Progenitor cell of endocrine pancreas (in vitro differentiated cells): ENCODE measurements around the gene HAVCR1. TPM values are rescaled to one million over a fixed set of nuclear protein-coding genes. Genes with fewer than 3 reads are reported as not detected.
"Not testable (repeated sequence)": the region's sequence is repeated elsewhere in the genome, so short reads cannot be mapped to it uniquely, and the experiment has no call there.

Source experiments
- DNase-seq: peaks from one replicate; pipeline ENCODE4 v3.0.0; 2021; ENCODE audit warnings: low spot score; ENCODE audit not compliant: unreplicated experiment
- H3K27ac Mint-ChIP-seq: 2 replicates; pipeline ENCODE4 v1.8.0; 2021; ENCODE audit warnings: mild to moderate bottlenecking, moderate library complexity, mixed read lengths
- H3K27me3 Mint-ChIP-seq: 2 replicates; pipeline ENCODE4 v1.8.0; 2021; ENCODE audit warnings: mixed read lengths
- H3K36me3 Mint-ChIP-seq: 2 replicates; pipeline ENCODE4 v1.8.0; 2022; ENCODE audit warnings: mixed read lengths; ENCODE audit not compliant: insufficient read depth
- H3K4me1 Mint-ChIP-seq: 2 replicates; pipeline ENCODE4 v1.8.0; 2021; ENCODE audit warnings: low read depth, mixed read lengths
- H3K4me3 Mint-ChIP-seq: 2 replicates; pipeline ENCODE4 v1.8.0; 2021; ENCODE audit warnings: low read depth, mild to moderate bottlenecking, moderate library complexity, mixed read lengths
- H3K9me3 Mint-ChIP-seq: 2 replicates; pipeline ENCODE4 v1.8.0; 2021; ENCODE audit warnings: low read depth, mixed read lengths
- total RNA-seq: library from RNA; stranded (reverse); gene quantifications from 2 replicates; pipeline ENCODE4 v1.2.1, GENCODE V29; 2021
- TF ChIP-seq, protein P1 (sequence below): fragments of 200-600 bp; sonication (generic); IDR thresholded peaks from one replicate; pipeline ENCODE4 v1.5.0; 2021; ENCODE audit warnings: antibody characterized with exemption, mild to moderate bottlenecking; ENCODE audit not compliant: unreplicated experiment

Gene HAVCR1
- total RNA-seq, 1 donor from 2014 or later: 1.2 TPM

GRCh38 chr5:157063776-157064430, 5.0 kb upstream of the HAVCR1 start:
- H3K4me1 Mint-ChIP-seq: peaks cover 25% of the 10 kb centered on the region
- DNase-seq: no peak
- H3K27me3 Mint-ChIP-seq: no peaks in the 10 kb centered on the region
- H3K36me3 Mint-ChIP-seq: no peaks in the 10 kb centered on the region
- TF ChIP-seq, protein P1, sequence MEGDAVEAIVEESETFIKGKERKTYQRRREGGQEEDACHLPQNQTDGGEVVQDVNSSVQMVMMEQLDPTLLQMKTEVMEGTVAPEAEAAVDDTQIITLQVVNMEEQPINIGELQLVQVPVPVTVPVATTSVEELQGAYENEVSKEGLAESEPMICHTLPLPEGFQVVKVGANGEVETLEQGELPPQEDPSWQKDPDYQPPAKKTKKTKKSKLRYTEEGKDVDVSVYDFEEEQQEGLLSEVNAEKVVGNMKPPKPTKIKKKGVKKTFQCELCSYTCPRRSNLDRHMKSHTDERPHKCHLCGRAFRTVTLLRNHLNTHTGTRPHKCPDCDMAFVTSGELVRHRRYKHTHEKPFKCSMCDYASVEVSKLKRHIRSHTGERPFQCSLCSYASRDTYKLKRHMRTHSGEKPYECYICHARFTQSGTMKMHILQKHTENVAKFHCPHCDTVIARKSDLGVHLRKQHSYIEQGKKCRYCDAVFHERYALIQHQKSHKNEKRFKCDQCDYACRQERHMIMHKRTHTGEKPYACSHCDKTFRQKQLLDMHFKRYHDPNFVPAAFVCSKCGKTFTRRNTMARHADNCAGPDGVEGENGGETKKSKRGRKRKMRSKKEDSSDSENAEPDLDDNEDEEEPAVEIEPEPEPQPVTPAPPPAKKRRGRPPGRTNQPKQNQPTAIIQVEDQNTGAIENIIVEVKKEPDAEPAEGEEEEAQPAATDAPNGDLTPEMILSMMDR: no peak
- H3K27ac Mint-ChIP-seq: peak overlapping the region; percentile 73
- H3K9me3 Mint-ChIP-seq: no peaks in the 10 kb centered on the region
- H3K4me3 Mint-ChIP-seq: no peak overlapping the region

DNA sequence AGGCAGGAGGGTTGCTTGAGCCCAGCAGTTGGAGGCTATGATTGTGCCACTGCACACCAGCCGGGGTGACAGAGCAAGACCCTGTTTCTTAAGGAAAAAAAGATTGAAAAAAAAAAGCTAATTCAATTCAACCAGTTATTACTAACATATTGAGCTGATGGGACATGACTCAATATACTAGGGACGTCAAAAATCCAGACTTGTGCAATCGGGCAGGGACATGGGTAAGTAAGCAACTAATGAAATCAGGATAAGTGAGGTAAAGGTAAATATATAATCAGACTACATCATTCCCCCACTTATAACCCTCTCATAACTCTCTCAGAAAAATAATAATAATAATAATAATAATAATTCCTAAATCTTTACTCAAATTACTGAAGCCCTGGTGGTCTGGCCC, 975 bp upstream of the HAVCR1 start:
- no peak for DNase-seq
- H3K9me3 Mint-ChIP-seq: no peaks in the 10 kb centered on the region
- H3K4me3 Mint-ChIP-seq: no peak overlapping the region
- H3K4me1 Mint-ChIP-seq: peaks cover 35% of the 10 kb centered on the region
- TF ChIP-seq, protein P1: no peak
- H3K27ac Mint-ChIP-seq: peak overlapping the region; percentile 59
- H3K27me3 Mint-ChIP-seq: no peaks in the 10 kb centered on the region
- no peaks in the 10 kb centered on the region for H3K36me3 Mint-ChIP-seq

GRCh38 chr5:157057459-157058370, 1.2 kb downstream of the HAVCR1 start:
- Mint-ChIP-seq H3K27me3 (no peaks in the 10 kb centered on the region), H3K9me3 (no peaks in the 10 kb centered on the region), H3K36me3 (no peaks in the 10 kb centered on the region), H3K27ac (peak overlapping the region; percentile 94), H3K4me1 (peaks cover 30% of the 10 kb centered on the region), H3K4me3 (no peak overlapping the region)
- TF ChIP-seq, protein P1: no peak
- DNase-seq: no peak

DNA sequence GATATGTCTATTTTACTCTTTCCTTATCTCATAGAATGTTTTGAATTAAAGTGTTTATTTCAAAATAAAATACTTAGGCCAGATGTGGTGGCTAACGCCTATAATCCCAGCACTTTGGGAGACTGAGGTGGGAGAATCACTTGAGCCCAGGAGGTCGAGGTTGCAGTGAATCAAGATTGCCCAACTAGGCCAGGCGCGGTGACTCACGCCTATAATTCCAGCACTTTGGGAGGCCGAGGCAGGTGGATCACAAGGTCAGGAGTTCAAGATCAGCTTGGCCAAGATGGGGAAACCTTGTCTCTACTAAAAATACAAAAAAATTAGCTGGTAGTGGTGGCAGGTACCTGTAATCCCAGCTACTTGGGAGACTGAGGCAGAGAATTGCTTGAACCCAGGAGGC, 2.1 kb downstream of the HAVCR1 start:
- peaks cover 28% of the 10 kb centered on the region for H3K4me1 Mint-ChIP-seq
- H3K27me3 Mint-ChIP-seq, H3K27ac Mint-ChIP-seq, H3K4me3 Mint-ChIP-seq, DNase-seq, H3K36me3 Mint-ChIP-seq, H3K9me3 Mint-ChIP-seq: not testable (repeated sequence)

GRCh38 chr5:157051604-157052245, 7.2 kb downstream of the HAVCR1 start:
- H3K27ac Mint-ChIP-seq: peak overlapping the region; percentile 92
- no peaks in the 10 kb centered on the region for H3K27me3 Mint-ChIP-seq
- no peak for DNase-seq
- no peaks in the 10 kb centered on the region for H3K9me3 Mint-ChIP-seq
- TF ChIP-seq, protein P1: no peak
- no peak overlapping the region for H3K4me3 Mint-ChIP-seq
- peaks cover 32% of the 10 kb centered on the region for H3K4me1 Mint-ChIP-seq
- H3K36me3 Mint-ChIP-seq: peaks cover 1% of the 10 kb centered on the region
